Adrenal gland (tissue), 5 donors: Measurements from ENCODE around the gene SERPINA6.

Experiments used
- CTCF ChIP-seq, 6 experiments: fragments of 450-650 bp in 4 of 6; fragments of 200-600 bp in 2 of 6; sonication (generic) in 1 of 6; IDR thresholded peaks; 1 replicate in 5 of 6; 2 replicates in 1 of 6; pipeline versions ENCODE4 v1.5.1 to v1.8.0; 2016 to 2021; ENCODE audit warnings: antibody characterized with exemption in 6 of 6, mild to moderate bottlenecking in 2 of 6, moderate library complexity in 1 of 6
- POLR2A ChIP-seq, 2 donors: fragments of 450-650 bp; IDR thresholded peaks; one replicate each; pipeline ENCODE4 v1.6.1; 2017; ENCODE audit warnings: antibody characterized with exemption in 2 of 2, mild to moderate bottlenecking in 2 of 2, moderate library complexity in 1 of 2
- donor health status: DM: no; HTN: no; CAD: no.

- TF ChIP-seq POLR2A (IDR thresholded peaks at IDR 0.05), result no peak
- TF ChIP-seq CTCF (IDR thresholded peaks at IDR 0.05), result no peak
These were observed 39.5 kb upstream of the SERPINA6 start for GRCh38 chr14:94362614-94363133.
